HEK293 (cell line): ENCODE measurements around the gene PDE2A.

Experiments used
- CTCF ChIP-seq: fragments of 450-650 bp; formaldehyde crosslinking; IDR thresholded peaks from 2 replicates; pipeline ENCODE4 v1.5.1; 2016; ENCODE audit warnings: missing biosample characterization, missing genetic modification characterization
- REST ChIP-seq: fragments of 450-650 bp; formaldehyde crosslinking; IDR thresholded peaks from 2 replicates; pipeline ENCODE4 v1.5.1; 2016; ENCODE audit warnings: missing biosample characterization, missing genetic modification characterization
- SALL2 ChIP-seq: fragments of 450-650 bp; formaldehyde crosslinking; IDR thresholded peaks from 2 replicates; pipeline ENCODE4 v1.5.0; 2017; ENCODE audit warnings: missing biosample characterization, mild to moderate bottlenecking, missing genetic modification characterization, borderline replicate concordance
- ZBTB21 ChIP-seq: fragments of 450-650 bp; formaldehyde crosslinking; IDR thresholded peaks from 2 replicates; pipeline ENCODE4 v1.5.1; 2017; ENCODE audit warnings: missing biosample characterization, missing genetic modification characterization
- ZBTB7A ChIP-seq: fragments of 450-650 bp; formaldehyde crosslinking; IDR thresholded peaks from 2 replicates; pipeline ENCODE4 v1.5.1; 2016; ENCODE audit warnings: low read depth, missing biosample characterization, missing genetic modification characterization
- ZEB2 ChIP-seq: fragments of 450-650 bp; formaldehyde crosslinking; IDR thresholded peaks from 2 replicates; pipeline ENCODE4 v1.5.1; 2016; ENCODE audit warnings: missing biosample characterization, missing genetic modification characterization
- ZNF138 ChIP-seq: fragments of 450-650 bp; formaldehyde crosslinking; IDR thresholded peaks from 2 replicates; pipeline ENCODE4 v1.5.1; 2016; ENCODE audit warnings: missing biosample characterization, missing genetic modification characterization, borderline replicate concordance
- ZNF426 ChIP-seq: fragments of 450-650 bp; formaldehyde crosslinking; IDR thresholded peaks from 2 replicates; pipeline ENCODE4 v1.5.1; 2017; ENCODE audit warnings: missing biosample characterization, missing genetic modification characterization, mild to moderate bottlenecking, inconsistent platforms, moderate library complexity
- ZNF514 ChIP-seq: fragments of 450-650 bp; formaldehyde crosslinking; IDR thresholded peaks from 2 replicates; pipeline ENCODE4 v1.5.1; 2016; ENCODE audit warnings: missing biosample characterization, missing genetic modification characterization
- ZNF555 ChIP-seq: fragments of 450-650 bp; formaldehyde crosslinking; conservative IDR thresholded peaks from 2 replicates; pipeline ENCODE4 v1.5.1; 2017; ENCODE audit warnings: missing biosample characterization, mild to moderate bottlenecking, missing genetic modification characterization, inconsistent platforms
- ZNF692 ChIP-seq: fragments of 450-650 bp; formaldehyde crosslinking; IDR thresholded peaks from 2 replicates; pipeline ENCODE4 v1.5.1; 2016; ENCODE audit warnings: missing biosample characterization, missing genetic modification characterization
- ZSCAN5A ChIP-seq: fragments of 450-650 bp; formaldehyde crosslinking; IDR thresholded peaks from 2 replicates; pipeline ENCODE4 v1.5.1; 2016; ENCODE audit warnings: missing biosample characterization, missing genetic modification characterization

GRCh38 chr11:72613977-72614376 is 60.2 kb downstream of the PDE2A start:
- no peak for TF ChIP-seq CTCF (tag by site-specific recombination)
- no peak for TF ChIP-seq ZNF555 (tag by site-specific recombination)
- TF ChIP-seq ZBTB7A (tag by site-specific recombination), result no peak
- no peak for TF ChIP-seq ZNF426 (tag by site-specific recombination)
- no peak for TF ChIP-seq REST (tag by site-specific recombination)
- no peak for TF ChIP-seq ZNF514
- no peak for TF ChIP-seq ZNF692
- no peak for TF ChIP-seq SALL2 (tag by site-specific recombination)
- no peak for TF ChIP-seq ZBTB21 (tag by site-specific recombination)
- TF ChIP-seq ZEB2, result no peak
- no peak for TF ChIP-seq ZSCAN5A
- TF ChIP-seq ZNF138 (tag by site-specific recombination), result no peak
